Stimulated activated CD8-positive, alpha-beta memory T cell treated with anti-CD3 and anti-CD28 coated beads, Interleukin-15, amount 100 ng/mL, for 48 hours (primary cell): ENCODE data around the gene DDX10.

Source experiments
- DNase-seq, 2 donors: peaks; one replicate each; pipeline ENCODE4 v3.0.0-alpha.2; 2020; ENCODE audit warnings: low read depth in 2 of 2

Gene DDX10

DNA sequence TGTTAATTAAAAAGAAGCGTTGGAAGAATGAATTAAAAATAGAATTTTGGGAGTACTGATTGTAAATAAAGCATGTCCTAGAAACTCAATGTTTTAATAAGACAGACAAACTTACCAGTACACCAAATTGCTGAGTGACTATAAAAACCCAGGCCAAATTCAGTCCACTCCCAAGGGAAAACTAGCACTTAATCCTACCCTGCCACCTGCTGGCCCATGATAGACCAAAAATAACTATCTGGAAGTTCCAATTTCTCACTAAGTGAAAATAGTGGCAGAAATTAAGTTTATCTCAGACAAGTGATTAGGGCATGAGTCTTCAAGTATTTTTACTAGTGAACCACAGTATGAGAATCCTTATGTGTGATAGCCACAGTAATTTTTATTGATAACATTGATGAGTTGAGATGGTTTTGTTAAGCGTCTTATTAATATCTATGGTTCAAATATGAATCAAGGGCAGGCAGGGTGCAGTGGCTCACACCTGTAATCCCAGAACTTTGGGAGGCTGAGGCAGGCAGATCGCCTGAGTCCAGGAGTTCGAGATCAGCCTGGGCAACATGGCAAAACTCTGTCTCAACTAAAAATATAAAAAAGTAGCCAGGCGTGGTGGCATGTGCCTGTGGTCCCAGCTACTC lies 9.8 kb upstream of the DDX10 start:
- no peak for DNase-seq

DNA sequence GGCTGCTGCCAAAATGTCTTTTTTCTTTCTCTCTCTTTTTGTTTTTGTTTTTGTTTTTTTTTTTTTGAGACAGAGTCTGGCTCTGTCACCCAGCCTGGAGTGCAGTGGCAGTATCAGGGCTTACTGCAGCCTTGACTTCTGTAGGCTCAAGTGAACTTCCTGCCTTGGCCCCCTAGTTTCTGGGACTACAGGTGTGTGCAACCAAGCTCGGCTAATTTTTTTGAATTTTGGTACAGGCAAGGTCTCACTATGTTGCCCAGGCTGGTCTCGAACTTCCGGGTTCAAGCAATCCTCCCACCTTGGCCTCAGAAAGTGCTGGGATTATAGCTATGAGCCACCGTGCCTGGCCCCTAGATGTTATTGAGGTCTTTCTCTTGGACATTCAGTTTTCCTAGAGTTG lies 2.2 kb upstream of the DDX10 start:
- DNase-seq = no peak

DNA sequence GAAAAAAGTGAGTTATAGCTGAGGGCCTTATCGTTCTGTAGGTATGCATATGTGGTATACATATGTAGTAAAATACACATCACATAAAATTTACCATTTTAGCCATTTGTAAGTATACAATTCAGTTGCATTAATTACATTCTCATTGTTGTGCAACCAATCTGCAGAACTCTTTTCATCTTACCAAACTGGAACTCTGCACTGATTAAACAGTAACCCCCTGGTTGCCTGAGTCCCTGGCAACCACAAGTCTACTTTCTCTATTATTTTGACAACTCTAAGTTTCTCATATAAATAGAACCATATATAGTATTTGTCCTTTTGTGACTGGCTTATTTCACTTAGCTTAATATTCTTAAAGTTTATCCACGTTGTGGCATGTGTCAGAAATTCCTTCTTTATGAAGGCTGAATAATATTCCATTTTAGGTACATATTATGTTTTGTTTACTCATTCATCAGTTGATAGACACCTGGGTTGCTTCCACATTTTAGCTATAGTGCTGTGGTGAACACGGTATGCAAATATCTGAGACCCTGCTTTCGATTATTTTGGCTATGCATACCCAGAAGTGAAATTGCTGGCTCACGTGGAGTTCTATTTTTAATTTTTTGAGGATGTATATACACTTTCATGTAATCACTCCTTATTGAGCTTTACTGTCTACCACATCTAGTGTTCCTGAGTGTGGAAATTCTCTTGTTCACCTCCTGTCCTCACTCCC lies 1.6 kb upstream of the DDX10 start:
- no peak for DNase-seq

- DNase-seq = no peak
Measured at GRCh38 chr11:108666373-108666772, 1.5 kb downstream of the DDX10 start.

- DNase-seq = no peak
Measured at GRCh38 chr11:108669286-108669685, 4.4 kb downstream of the DDX10 start.

- no peak for DNase-seq
Measured at GRCh38 chr11:108669711-108670110, 4.8 kb downstream of the DDX10 start.

GRCh38 chr11:108670451-108670850 lies 5.6 kb downstream of the DDX10 start:
- DNase-seq = no peak

GRCh38 chr11:108672113-108672512 lies 7.2 kb downstream of the DDX10 start:
- DNase-seq = no peak

GRCh38 chr11:108672786-108673185 lies 7.9 kb downstream of the DDX10 start:
- DNase-seq = no peak

- DNase-seq = no peak
Measured at GRCh38 chr11:108679045-108679444, 14.2 kb downstream of the DDX10 start.

- DNase-seq = no peak
Measured at GRCh38 chr11:108680271-108680670, 15.4 kb downstream of the DDX10 start.

- DNase-seq = no peak
Measured at GRCh38 chr11:108685419-108686130, 20.7 kb downstream of the DDX10 start.

GRCh38 chr11:108693852-108694251 lies 29.0 kb downstream of the DDX10 start:
- DNase-seq = no peak

DNA sequence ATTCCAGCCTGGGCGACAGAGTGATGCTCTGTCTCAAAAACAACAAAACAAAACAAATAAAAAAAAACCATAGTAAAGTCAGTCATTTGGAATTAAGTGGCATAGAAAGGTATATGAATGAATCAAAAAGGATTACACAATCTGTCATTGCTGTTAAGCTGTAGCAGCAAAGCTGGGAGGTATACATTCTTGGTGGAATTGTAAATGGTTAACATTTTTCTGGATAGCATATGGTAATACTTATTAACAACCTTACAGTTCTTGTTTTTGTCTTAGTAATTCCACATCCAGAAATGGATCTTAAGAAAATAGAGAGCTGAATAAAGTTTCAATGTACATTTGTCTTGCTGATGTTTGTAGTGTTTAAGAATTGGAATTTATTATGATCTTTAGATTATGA lies 30.0 kb downstream of the DDX10 start:
- no peak for DNase-seq

- DNase-seq = no peak
Measured at GRCh38 chr11:108697872-108698473, 33.1 kb downstream of the DDX10 start.

DNA sequence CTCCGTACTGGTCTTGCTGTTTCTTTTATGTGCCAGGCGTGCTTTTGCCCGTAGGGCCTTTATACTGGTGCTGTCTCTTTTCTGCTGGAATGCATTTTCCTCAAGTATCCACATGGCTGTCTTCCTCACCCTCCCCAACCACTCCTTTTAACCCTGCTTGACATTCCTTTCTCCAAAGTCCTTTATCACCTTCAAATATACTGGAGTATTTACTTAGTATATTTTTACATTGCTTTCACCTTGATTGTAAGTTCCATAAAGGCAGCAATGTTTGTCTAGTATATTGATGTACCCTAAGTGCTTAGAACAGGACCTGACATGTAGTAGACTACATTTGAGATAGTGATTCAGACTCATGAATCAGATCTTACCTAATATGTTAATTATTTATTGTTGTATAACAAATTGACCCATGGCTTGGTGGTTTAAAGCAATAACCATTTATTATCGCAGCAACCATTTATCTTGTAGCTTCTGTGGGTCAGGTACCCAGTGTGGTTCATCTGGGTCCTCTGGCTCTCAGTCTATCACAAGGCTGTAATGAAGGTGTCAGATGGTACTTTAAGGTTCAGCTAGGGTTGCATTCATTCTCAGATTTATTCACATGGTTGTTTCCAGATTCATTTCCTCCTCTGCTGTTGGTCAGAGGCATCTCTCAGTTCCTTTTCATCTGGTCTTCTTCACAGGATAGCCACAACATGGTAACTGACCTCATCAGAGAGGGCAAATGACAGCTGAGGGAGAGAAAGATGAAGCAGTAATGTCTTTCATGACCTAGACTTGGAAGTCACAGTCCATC lies 34.2 kb downstream of the DDX10 start:
- DNase-seq = no peak

GRCh38 chr11:108703916-108704315 lies 39.0 kb downstream of the DDX10 start:
- no peak for DNase-seq

DNA sequence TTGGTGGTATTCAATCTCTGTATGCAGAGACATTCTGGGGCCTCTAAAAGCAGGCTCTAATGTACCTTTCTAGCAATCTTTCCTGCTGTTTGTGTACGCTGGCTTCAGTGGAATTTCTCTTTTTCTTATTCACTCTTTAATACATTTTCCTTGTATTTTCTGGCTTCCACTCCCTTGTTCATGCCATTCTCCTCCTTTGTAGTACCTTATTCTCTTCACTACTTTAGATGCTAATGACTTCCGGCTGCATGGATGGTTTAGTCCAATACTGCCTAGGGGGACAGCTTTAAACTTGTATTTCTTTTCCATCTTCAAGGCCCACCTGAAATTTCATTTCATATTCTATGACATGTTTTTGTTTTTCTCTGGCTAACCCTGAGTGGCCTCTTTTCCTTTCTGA lies 40.2 kb downstream of the DDX10 start:
- no peak for DNase-seq

- no peak for DNase-seq
Measured at GRCh38 chr11:108708173-108708572, 43.3 kb downstream of the DDX10 start.

DNA sequence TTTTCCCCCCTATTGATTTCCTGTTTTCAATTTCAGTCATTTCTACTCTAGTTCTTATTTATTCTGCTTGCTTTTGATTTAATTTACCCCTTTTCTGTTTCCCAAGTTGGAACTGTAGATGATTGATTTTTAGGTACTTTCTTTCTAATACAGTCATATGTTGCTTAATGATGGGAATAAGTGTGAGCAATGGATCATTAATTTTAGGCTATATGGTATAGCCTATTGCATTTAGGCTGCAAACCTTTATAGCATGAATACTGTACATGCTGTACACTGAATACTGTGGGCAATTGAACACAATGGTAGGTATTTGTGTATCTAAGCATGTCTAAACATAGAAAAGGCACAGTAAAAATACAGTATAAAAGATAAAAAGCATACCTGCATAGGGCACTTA lies 44.9 kb downstream of the DDX10 start:
- DNase-seq = no peak

DNA sequence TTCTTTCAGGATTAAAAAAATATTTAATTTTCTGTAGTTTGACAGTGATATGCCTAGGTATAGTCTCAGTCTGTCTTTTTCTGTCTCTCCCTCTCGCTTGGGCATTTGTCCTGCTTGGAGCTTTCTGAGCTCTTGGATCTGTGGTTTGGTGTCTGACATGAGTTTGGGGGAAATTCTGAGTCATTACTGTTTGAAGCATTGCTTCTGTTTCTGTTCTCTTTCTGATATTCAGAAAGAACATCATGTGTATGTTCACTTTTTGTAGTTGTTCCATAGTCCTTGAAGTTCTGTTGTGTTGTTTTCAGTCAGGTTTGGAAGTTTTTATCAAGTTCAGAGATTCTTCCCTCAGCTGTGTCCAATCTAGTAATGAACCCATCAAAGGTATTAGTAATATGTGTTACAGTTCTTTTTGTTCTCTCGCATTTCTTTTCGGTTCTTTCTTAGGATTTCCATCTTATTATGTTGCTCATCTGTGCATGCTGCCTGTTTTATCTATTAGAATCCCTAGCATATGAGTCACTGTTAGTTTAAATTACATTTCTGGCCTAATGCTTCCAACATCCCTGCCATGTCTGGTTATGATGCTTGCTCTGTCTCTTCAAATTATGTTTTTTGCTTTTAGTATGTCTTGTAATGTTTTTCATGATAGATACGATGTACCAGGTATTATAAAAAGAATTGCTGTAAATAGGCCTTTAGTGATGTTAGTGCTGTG lies 48.4 kb downstream of the DDX10 start:
- no peak for DNase-seq
